ENCODE data around the gene MBD3. TPM values are rescaled to one million over a fixed set of nuclear protein-coding genes. Genes with fewer than 3 reads are reported as not detected.

The MBD3 gene
- total RNA-seq, 1 donor from 2014 or later: 111 TPM

GRCh38 chr19:1524972-1525325, 67.7 kb downstream of the MBD3 start:
- no peak for TF ChIP-seq CTCF (IDR thresholded peaks at IDR 0.05; ENCODE audit: unreplicated experiment)
- no peaks in the 10 kb centered on the region for H3K36me3 Mint-ChIP-seq
- H3K9me3 Mint-ChIP-seq: no peaks in the 10 kb centered on the region
- H3K4me1 Mint-ChIP-seq: peaks cover 4% of the 10 kb centered on the region
- no peak for DNase-seq (ENCODE audit: low spot score in 2 of 2, unreplicated experiment in 2 of 2)
- peak overlapping the region; percentile 56 for H3K4me3 Mint-ChIP-seq
- H3K27ac Mint-ChIP-seq: no peak overlapping the region
- peaks cover 69% of the 10 kb centered on the region for H3K27me3 Mint-ChIP-seq (ENCODE audit: low read depth)

- DNase-seq (ENCODE audit: low spot score in 2 of 2, unreplicated experiment in 2 of 2): no peak
- no peak for TF ChIP-seq CTCF (IDR thresholded peaks at IDR 0.05; ENCODE audit: unreplicated experiment)
- Mint-ChIP-seq H3K9me3 (no peaks in the 10 kb centered on the region), H3K27me3 (ENCODE audit: low read depth) (peaks cover 68% of the 10 kb centered on the region), H3K4me3 (peak overlapping the region; percentile 56), H3K36me3 (no peaks in the 10 kb centered on the region), H3K4me1 (peaks cover 4% of the 10 kb centered on the region), H3K27ac (no peak overlapping the region)
Measured at GRCh38 chr19:1524287-1524971, 68.2 kb downstream of the MBD3 start.

Other genes starting within 250 kb of the MBD3 start
- 52.2 to 56.8 TPM (median 55.9 TPM) in 3 replicates for gene NDUFS7, start 209.0 kb downstream of the MBD3 start, total RNA-seq
- 41.5 to 44.5 TPM (median 42.6 TPM) in 3 replicates for gene GAMT, start 191.3 kb downstream of the MBD3 start, total RNA-seq
- gene DAZAP1, start 185.3 kb downstream of the MBD3 start, total RNA-seq: 130 to 134 TPM (median 131 TPM) in 3 replicates
- 1,014 to 1,040 TPM (median 1,034 TPM) in 3 replicates for gene RPS15, start 154.5 kb downstream of the MBD3 start, total RNA-seq
- 2.3 to 2.8 TPM (median 2.4 TPM) in 3 replicates for gene APC2, start 142.7 kb downstream of the MBD3 start, total RNA-seq
- gene C19orf25, start 113.7 kb downstream of the MBD3 start, total RNA-seq: 29.4 to 34.2 TPM (median 30.0 TPM) in 3 replicates
- 20.9 to 24.0 TPM (median 22.6 TPM) in 3 replicates for gene PCSK4, start 102.5 kb downstream of the MBD3 start, total RNA-seq
- 3.6 to 3.9 TPM (median 3.8 TPM) in 3 replicates for gene REEP6, start 101.7 kb downstream of the MBD3 start, total RNA-seq
- gene ADAMTSL5, start 79.8 kb downstream of the MBD3 start, total RNA-seq: 4.0 to 4.6 TPM (median 4.3 TPM) in 3 replicates
- gene PLK5, start 68.8 kb downstream of the MBD3 start, total RNA-seq: 0.38 to 0.51 TPM (median 0.38 TPM) in 3 replicates
- 91.7 to 96.3 TPM (median 93.1 TPM) in 3 replicates for gene MEX3D, start 24.5 kb downstream of the MBD3 start, total RNA-seq
- gene UQCR11, start 12.6 kb upstream of the MBD3 start, total RNA-seq: 143 to 154 TPM (median 153 TPM) in 3 replicates
- gene TCF3, start 59.8 kb upstream of the MBD3 start, total RNA-seq: 227 to 248 TPM (median 239 TPM) in 3 replicates
- gene ONECUT3, start 160.6 kb upstream of the MBD3 start, total RNA-seq: not detected in 3 replicates
- 2.2 to 2.4 TPM (median 2.3 TPM) in 3 replicates for gene ATP8B3, start 219.4 kb upstream of the MBD3 start, total RNA-seq

Measured in mesothelial cell of epicardium (in vitro differentiated cells).